SK-N-SH (cell line): ENCODE results near the gene PIP5KL1.

Source experiments
- EP300 ChIP-seq, 2 experiments: IDR thresholded peaks; 2 replicates each; pipeline versions ENCODE4 v1.4.0 to v1.6.1; 2012; ENCODE audit warnings: borderline replicate concordance in 1 of 2, low read depth in 1 of 2, low read length in 1 of 2
- RCOR1 ChIP-seq: fragments of 150-350 bp; IDR thresholded peaks from 2 replicates; pipeline ENCODE4 v1.6.1; 2017; ENCODE audit warnings: antibody characterized with exemption, low read length
- SMC3 ChIP-seq: IDR thresholded peaks from 2 replicates; pipeline ENCODE4 v1.6.1; 2012; ENCODE audit warnings: low read depth, low read length, improper control_type of control experiment
- USF2 ChIP-seq: fragments of 150-350 bp; IDR thresholded peaks from 2 replicates; pipeline ENCODE4 v1.6.1; 2017; ENCODE audit warnings: antibody characterized with exemption, low read length, low read depth, borderline replicate concordance
- YY1 ChIP-seq: IDR thresholded peaks from 2 replicates; pipeline ENCODE4 v1.4.0; 2012; ENCODE audit warnings: low read depth, mild to moderate bottlenecking
- TF ChIP-seq, protein P1 (sequence below): fragments of 200-600 bp; sonication (generic); IDR thresholded peaks from 2 replicates; pipeline ENCODE4 v1.6.1; 2017; ENCODE audit warnings: antibody characterized with exemption, mild to moderate bottlenecking, moderate library complexity
- TF ChIP-seq, protein P2 (sequence below): IDR thresholded peaks from 2 replicates; pipeline ENCODE4 v1.4.0; 2012; ENCODE audit warnings: low read depth, borderline replicate concordance

GRCh38 chr9:127971357-127972235, 41.0 kb upstream of the PIP5KL1 start:
- TF ChIP-seq, protein P1, sequence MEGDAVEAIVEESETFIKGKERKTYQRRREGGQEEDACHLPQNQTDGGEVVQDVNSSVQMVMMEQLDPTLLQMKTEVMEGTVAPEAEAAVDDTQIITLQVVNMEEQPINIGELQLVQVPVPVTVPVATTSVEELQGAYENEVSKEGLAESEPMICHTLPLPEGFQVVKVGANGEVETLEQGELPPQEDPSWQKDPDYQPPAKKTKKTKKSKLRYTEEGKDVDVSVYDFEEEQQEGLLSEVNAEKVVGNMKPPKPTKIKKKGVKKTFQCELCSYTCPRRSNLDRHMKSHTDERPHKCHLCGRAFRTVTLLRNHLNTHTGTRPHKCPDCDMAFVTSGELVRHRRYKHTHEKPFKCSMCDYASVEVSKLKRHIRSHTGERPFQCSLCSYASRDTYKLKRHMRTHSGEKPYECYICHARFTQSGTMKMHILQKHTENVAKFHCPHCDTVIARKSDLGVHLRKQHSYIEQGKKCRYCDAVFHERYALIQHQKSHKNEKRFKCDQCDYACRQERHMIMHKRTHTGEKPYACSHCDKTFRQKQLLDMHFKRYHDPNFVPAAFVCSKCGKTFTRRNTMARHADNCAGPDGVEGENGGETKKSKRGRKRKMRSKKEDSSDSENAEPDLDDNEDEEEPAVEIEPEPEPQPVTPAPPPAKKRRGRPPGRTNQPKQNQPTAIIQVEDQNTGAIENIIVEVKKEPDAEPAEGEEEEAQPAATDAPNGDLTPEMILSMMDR = no peak
- TF ChIP-seq USF2 (no peak), SMC3 (no peak), YY1 (no peak), RCOR1 (no peak), EP300 (IDR thresholded peaks at IDR 0.05; ENCODE audit: borderline replicate concordance in 1 of 2, low read depth in 1 of 2, low read length in 1 of 2) (no peak)
- TF ChIP-seq, protein P2, sequence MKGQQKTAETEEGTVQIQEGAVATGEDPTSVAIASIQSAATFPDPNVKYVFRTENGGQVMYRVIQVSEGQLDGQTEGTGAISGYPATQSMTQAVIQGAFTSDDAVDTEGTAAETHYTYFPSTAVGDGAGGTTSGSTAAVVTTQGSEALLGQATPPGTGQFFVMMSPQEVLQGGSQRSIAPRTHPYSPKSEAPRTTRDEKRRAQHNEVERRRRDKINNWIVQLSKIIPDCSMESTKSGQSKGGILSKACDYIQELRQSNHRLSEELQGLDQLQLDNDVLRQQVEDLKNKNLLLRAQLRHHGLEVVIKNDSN = no peak
